Cerebellar cortex (tissue), 1 donor: ENCODE data around the gene LRRC49.
"Not testable (repeated sequence)": the region's sequence is repeated elsewhere in the genome, so short reads cannot be mapped to it uniquely, and the experiment has no call there.

ENCODE experiments used
- DNase-seq: peaks from one replicate; pipeline ENCODE4 v3.0.0-alpha.2; 2015; ENCODE audit warnings: low spot score

LRRC49 gene

DNA sequence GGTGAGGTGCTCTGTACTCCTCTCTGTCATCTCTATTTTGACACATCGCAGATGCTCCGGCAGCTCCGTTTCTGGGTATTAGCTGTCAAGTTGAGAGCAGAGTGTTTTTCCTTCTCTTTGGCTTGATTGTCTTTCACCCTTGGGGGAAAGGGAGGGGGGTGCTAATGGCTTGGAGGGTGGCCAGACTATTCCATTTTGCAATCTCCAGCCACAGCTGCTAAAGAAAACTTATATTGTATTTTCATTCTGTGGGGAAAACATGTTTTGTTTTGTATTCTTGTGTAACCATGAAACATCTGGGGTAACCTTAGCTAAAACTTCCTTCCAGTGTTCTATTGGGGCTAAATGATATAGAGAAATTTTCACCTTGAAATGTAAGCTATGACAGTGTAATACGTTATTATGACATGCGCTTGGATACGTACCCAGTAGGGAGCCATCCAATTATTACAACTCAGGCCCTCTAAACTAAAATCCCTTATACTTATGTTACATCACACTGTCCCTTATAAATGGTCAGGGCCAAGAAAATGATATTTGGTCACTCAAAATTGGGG lies 24.6 kb upstream of the LRRC49 start:
- no peak for DNase-seq

DNA sequence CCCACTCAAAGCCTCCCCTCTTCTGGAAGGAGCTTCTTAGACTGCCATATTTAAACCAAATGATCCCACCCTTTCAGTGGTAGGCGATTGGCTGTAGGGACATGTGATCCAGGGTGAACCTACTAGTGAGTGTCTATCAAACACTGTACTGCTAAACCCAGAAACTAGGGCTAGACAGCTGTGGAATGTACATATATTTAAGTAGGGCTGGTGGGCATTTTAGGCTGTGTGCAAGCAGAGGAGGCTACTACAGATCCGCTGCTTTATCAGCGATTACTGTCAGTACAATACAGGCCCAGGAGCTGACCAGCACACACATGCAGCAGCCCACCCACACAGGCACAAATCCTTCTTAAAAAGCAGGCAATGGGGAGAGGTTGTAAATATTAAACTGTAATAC lies 23.3 kb upstream of the LRRC49 start:
- no peak for DNase-seq

DNA sequence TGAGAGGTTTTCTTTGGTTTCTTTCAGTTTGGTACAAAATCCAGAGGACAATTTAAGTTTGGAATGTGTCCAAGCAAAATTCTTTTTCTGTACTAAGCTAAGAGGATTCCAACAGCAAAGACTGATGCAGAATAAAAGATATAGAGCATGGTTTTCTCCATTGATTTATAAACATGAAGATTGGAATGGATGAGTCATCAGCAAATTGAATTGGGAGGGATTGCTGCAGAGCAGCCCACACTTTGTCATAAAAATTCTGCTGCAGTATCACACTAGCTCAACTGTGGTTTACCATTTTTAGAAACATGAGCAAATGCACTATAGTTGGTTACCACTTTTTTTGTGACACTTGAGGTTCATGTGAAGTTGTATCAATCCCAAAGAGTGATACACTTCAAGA lies 22.6 kb upstream of the LRRC49 start:
- DNase-seq, result no peak

DNA sequence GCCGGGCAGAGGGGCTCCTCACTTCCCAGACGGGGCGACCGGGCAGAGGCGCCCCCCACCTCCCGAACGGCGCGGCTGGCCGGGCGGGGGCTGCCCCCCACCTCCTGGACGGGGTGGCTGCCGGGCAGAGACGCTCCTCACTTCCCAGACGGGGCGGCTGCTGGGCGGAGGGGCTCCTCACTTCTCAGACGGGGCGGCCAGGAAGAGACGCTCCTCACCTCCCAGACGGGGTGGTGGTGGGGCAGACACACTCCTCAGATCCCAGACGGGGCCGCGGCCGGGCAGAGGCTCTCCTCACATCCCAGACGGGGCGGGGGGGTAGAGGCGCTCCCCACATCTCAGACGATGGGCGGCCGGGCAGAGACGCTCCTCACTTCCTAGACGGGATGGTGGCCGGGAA lies 21.1 kb upstream of the LRRC49 start:
- DNase-seq, result not testable (repeated sequence)

DNA sequence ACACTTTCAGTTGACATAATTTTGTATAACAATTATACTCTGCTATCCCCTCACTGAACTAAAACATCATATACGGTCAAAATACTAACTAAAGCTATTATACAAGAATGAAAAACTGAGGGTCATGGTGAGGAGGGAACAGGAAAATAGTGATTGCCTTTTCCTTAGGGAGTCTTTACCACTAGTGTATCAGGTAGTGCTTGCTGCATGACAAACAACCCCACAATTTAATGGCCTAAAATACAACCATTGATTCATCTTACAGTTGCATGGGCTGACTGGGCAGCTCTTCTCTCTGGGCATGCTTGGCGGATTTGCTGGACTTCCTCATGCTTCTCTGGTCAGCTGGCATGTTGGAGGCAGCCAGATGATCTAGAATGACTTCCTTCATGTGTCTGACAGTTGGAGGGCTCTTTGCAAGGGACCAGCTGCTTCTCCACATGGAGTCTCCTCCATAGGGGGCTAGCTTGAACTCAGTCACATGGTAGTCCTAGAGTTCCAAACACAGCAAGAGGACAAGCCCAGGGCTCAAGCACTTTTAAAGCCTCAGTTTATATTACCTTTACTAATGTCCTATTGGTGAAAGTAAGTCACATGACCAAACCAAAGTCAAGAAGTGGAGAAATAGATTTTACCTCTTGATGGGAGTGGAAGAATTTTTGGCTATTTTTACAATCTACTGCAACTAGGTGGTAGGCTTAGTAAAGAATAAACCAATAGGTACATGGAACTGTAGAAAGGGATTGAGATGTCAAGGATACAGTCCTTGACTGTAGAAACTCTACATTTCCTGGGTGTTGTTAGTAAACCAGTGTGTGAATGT lies 19.2 kb upstream of the LRRC49 start:
- no peak for DNase-seq

DNA sequence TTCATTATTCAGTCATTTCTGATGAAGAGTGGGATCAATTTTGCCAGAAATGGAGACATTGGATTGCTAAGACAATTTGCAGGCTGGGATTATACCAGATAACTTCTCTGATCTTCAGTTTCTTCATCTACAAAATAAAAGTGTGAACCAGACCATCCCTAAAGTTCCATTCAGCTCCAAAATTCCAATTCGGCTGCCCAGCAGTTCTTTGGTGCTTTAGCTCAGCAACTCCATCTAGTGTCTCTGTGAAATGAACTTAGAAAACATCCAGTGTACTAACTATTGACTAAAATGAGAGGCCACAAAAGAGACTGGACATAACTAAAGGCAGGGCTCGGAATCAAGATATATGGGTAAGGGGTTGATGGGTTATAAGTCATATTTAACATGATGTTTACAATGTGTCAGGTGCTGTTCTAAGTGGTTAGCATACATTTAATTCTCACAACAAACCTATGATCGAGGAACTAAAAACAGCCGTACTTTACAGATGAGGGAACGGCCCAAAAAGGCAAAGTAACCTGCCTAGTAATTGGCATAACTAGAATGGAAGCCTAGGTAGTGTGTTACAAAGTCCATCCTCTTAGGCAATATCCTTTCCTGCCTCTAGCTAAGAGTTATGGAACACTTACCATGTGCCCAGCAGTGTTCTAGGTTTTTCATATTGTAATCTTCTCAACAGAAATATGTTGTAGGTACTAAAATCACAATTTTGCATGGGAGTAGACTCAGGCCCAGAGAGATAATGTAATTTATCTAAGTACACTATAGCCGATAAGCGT lies 17.4 kb upstream of the LRRC49 start:
- DNase-seq, result peak; percentile 48

DNA sequence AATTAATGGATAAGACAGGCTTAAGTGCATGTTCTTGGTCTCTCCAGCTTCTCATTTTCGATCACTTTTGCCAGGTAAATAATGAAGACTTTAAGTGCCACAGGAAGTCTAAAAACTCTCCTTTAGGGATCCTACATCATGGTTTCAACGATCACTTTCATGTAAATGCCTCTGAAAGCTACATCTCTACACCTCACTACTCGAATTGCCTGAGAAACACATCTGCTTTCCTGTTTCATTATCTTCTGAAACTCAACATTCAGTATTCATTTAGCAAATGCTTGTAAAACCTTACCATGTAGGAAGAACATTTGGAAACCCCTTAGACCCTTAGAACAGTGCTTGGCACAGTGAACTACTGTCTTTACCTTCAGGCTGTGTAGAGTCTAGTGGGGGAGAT lies 16.6 kb upstream of the LRRC49 start:
- DNase-seq, result no peak

DNA sequence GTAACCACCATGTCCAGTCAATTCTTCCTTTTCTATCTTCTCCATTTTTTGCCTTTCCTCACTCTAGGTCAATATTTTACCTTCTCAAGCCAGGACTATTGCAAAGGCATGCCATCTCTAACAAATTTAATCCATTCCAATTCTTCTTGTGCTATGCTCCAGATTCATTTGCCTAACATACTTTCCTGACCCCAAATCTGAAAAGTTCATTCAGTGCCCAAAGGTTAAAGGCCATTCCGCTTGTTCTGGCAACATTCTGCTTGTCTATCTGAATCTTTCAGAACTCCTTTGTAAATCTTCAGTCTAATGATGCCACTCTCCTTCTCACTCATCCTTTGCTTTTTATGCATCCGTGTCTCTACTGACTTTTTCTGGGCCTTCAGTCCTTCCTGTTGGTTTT lies 15.9 kb upstream of the LRRC49 start:
- DNase-seq, result no peak

DNA sequence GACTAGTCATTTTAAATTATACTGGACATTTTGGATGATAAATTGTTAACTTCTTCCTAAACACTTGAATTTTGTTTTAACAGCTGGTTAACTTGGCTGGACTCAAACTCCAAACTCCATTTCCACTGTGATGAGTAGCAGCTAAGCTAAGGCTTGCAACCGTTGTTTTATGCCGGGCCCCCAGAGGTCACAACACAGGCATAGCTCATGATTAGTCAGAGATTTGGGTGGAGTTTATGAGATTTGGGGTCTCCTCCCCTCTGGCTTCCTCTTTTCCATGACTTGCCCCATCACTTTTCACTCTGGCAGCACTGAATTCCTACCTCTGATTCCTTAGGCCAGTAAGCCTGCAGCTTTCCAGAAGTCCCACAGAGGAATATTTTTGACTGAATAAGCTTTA lies 13.2 kb upstream of the LRRC49 start:
- DNase-seq, result no peak

DNA sequence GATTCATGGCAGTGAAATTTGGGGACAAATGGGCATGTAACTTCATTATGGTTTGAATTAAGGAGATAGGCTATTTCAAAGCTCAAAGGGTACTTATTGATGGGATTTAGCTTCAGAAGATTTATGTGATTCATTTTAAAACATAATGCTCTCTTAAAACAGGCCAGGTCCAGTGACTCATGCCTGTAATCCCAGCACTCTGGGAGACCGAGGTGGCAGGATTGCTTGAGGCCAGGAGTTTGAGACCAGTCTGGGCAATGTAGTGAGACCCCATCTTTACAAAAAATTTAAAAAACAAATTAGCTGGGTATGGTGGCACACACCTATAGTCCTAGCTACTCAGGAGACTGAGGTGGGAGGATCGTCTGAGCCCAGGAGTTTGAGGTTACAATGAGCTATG lies 11.8 kb upstream of the LRRC49 start:
- DNase-seq, result no peak

DNA sequence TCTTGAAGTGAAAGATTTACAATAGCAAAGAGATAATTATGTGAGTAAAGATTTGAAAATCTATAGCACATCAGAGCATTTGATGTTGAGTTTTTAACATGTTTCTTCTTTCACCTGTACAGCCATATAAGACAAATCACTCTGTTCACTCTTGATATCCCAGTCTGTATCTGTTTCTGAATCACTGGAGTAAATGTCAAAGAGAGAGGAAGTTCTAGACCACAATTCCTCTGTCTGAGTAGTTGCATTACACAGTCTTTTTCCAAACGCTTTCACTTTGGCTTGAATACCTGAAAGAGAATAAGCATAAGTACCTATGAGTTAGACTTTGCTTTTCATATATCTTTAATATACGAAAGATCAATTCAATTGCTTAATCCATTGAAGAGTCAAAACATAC lies 10.3 kb upstream of the LRRC49 start:
- no peak for DNase-seq

DNA sequence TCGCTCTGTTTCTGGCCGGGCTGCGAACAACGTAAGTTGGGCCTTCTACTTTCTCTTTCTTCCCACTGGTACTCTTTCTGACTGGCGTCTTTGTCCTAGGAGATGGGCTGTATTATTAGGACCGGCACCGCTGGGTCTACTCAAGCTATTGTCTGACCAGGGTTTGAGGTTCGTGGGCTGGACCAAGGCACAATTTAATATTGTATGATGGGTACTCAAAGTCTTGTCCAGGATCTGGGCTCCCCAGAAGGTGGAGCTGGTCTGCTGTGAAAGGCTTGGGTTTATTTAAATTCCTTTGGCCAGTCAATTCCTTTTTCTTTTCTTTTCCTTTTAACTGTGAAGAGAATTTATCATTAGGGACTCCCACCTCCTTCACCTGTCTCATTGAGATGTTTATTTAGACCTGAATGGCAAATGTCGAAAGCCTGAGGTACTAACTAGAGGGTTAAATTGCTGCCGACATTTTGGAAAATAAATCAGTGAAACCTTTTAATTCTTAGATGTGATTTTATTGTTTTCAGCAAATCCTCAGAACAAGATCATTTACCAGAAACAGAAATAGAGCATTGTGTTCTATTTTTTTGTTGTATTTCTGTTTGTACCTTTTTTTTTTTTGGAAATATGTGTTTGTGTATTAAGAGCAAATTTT lies 410 bp downstream of the LRRC49 start:
- peak; percentile 89 for DNase-seq

DNA sequence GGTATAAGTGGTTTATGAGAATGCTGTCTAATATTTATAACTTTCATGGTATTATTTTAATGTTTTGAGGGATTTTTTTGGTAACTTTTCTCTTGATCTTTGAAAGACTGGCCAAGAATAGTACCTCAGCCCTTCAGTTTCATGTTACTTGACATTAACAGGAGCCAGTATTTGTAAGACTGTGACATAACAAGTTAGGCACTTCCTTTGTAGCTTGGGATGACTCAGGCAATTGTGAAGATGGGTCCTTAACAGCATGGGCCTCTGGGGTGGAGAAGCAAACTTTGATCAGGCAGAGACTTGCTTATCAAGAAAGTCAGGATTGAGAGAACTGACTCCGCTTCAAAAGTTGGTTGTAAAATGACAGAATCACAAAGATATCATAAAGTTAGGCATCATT lies 9.5 kb downstream of the LRRC49 start:
- no peak for DNase-seq

DNA sequence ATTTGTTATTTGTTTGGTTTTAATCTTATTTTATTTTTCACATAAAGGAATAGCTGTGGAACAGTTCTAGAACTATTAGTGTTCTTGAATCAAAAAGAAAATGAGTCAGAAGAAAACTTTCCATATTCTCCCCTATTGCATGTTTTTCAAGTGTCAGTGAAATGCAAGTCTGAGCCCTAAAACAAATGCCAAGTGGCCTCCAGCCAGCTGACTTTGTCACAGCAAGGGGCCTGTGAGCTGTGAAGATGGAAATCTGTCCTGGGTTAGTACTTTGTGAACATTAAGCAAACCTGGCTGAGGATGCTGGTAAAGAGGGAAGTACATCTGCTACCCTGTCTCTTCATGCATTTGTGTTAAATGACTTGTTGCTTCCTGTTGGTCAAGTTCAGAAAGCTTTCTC lies 14.2 kb downstream of the LRRC49 start:
- peak; percentile 76 for DNase-seq

DNA sequence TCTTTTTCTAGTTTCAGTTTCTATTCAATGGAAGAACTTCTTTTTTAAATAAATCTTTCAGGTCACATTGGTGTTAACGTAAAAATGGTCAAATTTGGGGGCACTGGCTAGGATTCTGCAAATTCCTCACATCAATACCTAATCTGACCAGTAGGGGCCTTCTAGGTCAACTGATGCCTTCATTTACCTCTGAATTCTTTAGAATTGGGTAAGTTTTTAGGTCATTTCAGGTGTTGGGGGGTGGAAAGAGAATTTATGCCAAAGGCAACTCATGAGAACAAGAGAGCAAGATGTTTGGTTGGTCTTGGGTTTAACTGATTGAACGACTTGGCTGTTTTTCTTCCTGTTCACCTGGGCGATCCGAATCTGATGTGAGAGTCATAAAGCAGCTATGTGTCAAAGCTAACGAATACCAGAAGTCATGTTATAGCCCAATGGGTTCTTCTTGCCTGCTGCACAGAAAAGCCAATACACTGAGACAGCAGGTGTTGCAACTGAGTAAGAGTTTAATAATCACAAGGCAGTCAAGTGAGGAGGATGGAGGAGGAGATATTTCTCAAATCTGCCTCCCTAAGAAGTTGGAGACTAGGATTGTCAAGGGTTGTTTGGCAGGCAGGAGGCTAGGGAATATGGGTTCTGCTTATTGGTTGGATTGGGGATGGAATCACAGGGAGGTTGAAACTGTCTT lies 15.3 kb downstream of the LRRC49 start:
- no peak for DNase-seq

DNA sequence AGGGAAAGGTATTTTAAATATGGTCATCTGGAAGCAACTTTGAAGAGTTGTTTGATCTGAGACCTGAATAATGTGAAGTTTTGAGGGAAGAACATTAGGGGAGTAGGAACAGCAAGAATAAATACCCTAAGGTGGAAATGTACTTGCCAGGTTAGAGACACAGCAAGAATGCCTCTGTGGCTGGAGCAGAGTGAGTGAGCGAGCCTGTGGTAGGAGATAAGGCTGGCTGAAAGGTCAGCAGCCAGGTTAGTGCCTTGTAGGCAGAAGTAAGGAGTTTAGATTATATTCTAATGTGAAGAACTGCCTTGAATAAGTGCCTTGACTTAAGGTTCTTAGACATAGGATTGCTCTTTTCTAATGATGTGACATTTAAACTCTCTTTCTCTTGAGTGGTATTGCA lies 18.3 kb downstream of the LRRC49 start:
- DNase-seq, result no peak

DNA sequence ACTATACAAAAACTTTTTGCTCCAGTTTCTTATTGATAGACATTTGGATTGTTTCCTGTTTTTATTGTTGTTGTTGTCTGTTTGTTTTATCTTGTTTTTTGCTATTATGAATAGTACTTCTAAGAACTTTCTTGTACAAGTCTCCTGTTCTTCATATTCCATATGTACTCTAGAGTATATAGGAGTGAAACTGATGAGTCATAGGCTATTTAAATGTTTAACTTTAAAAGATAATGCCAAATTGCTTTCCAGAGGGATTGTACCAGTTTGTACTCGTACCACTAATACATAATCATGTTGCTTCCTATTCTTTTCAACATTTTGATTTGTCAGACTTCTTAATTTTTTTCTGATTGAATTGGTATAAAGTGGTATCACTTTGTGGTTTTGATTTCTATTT lies 19.6 kb downstream of the LRRC49 start:
- no peak for DNase-seq

DNA sequence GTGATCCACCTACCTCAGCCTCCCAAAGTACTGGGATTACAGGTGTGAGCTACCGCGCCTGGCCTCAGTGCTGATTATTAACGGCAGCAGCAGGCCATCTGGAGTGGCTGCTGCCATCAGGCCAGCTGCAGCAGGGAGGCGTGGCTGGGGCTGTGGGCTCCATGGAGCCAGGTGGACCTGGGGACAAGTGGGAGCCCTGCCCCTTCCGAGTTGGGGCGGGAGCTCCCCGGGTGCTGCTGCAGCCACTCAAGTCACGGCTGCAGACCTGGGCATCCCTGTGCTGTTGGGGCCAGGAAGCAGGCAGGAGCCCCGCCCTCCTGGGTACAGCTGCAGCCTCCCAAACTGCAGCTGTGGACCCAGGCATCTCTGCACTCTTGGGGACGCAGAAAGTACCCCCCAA lies 23.9 kb downstream of the LRRC49 start:
- DNase-seq, result no peak

DNA sequence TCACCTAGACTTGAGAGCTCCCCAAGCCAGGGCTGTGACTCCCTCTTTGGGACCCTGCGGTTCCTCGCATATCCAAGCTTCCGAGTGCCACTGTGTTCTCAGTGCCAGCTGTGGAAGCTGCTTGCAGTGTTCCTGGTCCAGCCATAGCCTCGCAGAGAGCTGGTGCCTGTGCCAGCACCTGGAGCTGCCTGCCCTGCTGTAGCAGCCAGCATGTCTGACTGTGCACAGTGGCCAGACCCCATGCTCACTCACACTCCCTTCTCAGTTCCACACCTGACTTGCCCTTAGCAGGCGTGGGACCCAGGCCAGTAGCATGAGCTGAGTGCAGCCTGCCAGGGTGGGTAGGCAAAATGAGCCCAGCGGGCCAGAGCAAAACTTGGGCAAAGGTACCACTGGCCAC lies 25.3 kb downstream of the LRRC49 start:
- DNase-seq, result no peak

DNA sequence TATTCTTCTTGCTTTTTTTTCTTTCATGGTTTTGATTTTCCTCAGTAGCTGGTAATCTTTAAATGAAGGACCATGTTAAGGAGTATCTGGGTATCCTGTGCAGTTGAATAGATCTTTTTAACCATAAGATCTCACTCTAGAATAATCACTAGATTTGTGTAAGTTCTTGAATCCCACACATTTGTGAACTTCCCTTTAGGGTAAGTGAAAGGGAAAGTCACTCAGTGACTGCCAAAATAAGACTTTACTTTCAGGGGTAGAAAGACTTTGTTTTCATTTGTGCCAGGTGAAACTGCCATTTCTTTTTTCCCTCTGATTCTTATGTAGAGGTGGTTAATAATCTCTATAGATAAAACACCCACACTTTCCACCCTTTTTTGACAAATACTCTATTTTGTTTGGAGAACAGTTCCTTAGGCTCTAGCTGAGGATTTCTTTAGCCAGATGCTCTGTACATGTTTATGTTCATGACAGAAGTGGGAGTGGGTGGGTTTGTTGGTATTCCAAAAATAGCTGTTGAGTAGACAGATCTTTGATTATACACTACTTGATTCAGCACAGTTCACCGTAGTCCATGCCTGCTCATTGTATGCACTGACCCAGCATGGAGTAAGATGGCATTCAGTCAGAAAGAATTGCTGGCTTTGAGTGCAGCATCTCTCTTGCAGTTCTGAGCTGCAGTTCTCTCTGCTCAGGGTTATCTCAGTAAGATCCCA lies 28.5 kb downstream of the LRRC49 start:
- DNase-seq, result no peak

DNA sequence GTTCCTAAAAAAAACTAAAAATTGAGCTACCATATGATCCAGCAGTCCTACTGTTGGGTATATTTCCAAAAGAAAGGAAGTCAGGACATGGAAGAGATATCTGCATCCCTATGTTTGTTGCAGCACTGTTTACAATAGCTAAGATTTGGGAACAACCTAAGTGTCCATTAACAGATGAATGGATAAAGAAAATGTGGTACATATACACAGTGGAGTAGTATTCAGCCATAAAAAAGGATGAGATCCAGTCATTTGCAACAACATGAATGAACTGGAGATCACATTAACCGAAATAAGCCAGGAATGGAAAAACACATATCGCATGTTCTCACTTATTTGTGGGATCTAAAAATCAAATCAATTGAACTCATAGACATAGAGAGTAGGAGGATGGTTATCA lies 29.5 kb downstream of the LRRC49 start:
- no peak for DNase-seq
